Epithelial cell of proximal tubule (primary cell): ENCODE measurements around the gene SYNDIG1. TPM values are rescaled to one million over a fixed set of nuclear protein-coding genes. Genes with fewer than 3 reads are reported as not detected.
"Not testable (repeated sequence)": the region's sequence is repeated elsewhere in the genome, so short reads cannot be mapped to it uniquely, and the experiment has no call there.

ENCODE experiments used
- DNase-seq: peaks from one replicate; pipeline ENCODE4 v3.0.0-alpha.2; 2011; ENCODE audit warnings: low read depth
- H3K4me3 ChIP-seq: 2 replicates; pipeline ENCODE4 v1.5.1; 2011; ENCODE audit warnings: low read depth, mild to moderate bottlenecking, low read length
- CTCF ChIP-seq: conservative IDR thresholded peaks from 2 replicates; pipeline ENCODE4 v1.5.1; 2012; ENCODE audit warnings: low read depth, mild to moderate bottlenecking, low read length
- total RNA-seq: library from RNA; depleted of rRNA; stranded (reverse); fragments of >200 nt; gene quantifications from 2 replicates; pipeline ENCODE4 v1.2.3, GENCODE V29; 2015

SYNDIG1 gene
- total RNA-seq, 1 donor from 2014 or later: 0.12 TPM

DNA sequence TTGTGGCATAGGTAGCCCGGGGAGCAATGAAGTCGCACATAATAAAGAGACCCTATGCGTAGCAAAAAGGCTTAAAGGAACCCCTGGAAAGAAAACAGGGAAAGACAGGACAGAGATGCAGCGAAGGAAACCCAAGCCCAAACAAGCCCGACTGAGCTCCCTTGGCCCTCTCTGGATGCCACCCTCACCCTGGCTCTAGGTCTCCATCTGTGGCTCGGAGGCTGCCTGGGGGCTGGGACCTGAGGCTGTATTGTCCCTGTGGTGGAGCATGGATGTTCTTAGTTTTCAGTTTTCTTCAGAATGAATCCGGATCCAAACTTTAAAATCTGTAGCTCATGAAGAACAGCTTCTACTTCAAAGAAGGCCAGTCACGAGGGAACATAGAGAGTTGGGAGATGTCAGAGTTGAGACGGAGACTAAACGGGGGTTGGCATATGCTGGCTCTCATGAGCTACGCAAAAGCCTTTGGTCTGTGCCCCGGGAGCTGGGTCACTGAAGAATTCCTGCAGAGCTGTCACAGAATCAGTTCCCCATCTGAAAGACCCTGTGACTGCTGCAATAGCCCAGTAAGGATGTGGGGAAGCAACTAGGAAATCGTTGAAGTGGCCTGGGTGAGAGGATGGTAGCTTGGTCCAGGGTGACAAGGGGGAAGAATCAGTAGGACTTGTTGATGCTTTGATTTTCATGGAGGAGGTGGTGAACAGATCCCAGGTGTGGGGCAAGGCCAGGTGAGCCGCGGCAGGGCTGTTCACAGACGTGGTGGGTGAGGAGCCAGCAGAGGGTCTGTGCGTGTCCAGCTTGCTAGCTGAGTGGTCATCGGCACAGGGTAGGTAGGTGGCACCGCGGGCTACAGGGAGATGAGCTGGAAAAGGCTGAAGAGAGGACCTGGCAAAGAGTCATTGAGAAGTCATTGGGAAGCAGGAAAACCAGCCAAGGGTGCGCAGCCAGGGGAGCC, 35.2 kb downstream of the SYNDIG1 start:
- no peak overlapping the region for H3K4me3 ChIP-seq
- no peak for TF ChIP-seq CTCF
- DNase-seq: no peak

DNA sequence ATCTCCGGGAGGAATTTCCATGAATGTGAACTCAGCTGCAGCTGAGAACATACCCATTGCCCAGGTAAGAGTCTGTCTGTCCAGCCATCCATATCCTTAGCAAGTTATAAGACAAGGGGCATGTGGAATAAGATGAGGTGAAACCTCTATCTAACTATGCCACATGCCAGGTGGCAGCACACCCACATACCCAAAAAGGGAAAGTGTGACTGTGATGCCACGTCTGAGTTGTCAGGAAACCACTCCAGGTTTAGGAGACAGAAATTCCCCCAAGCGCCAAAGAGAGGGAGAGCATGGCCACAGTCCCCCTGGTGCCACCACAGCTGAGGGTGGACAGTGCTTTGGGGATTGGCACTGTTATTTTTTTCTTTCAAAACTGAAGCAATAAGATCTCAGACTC, 36.7 kb downstream of the SYNDIG1 start:
- no peak for TF ChIP-seq CTCF
- no peak for DNase-seq
- H3K4me3 ChIP-seq: no peak overlapping the region

GRCh38 chr20:24506696-24507095, 37.3 kb downstream of the SYNDIG1 start:
- H3K4me3 ChIP-seq: no peak overlapping the region
- TF ChIP-seq CTCF: no peak

GRCh38 chr20:24507182-24507853, 37.9 kb downstream of the SYNDIG1 start:
- H3K4me3 ChIP-seq: no peak overlapping the region
- no peak for TF ChIP-seq CTCF
- no peak for DNase-seq

More at GRCh38 chr20:24506696-24507095, 37.3 kb downstream of the SYNDIG1 start:
- no peak for DNase-seq

- DNase-seq, H3K4me3 ChIP-seq: not testable (repeated sequence)
Observed at GRCh38 chr20:24512441-24512840, 43.0 kb downstream of the SYNDIG1 start.

GRCh38 chr20:24518515-24518914, 49.1 kb downstream of the SYNDIG1 start:
- no peak for DNase-seq
- TF ChIP-seq CTCF: no peak
- H3K4me3 ChIP-seq: no peak overlapping the region

GRCh38 chr20:24519476-24519875, 50.0 kb downstream of the SYNDIG1 start:
- H3K4me3 ChIP-seq: no peak overlapping the region
- DNase-seq: no peak
- TF ChIP-seq CTCF: no peak
